Osteocyte (in vitro differentiated cells): ENCODE data around the gene SAP30L. TPM values are rescaled to one million over a fixed set of nuclear protein-coding genes. Genes with fewer than 3 reads are reported as not detected.

Experiments used
- DNase-seq: peaks from one replicate; pipeline ENCODE4 v3.0.0; 2021; ENCODE audit warnings: mixed read lengths; ENCODE audit not compliant: unreplicated experiment; ENCODE audit errors: extremely low spot score
- H3K27ac Mint-ChIP-seq: one replicate; pipeline ENCODE4 v1.8.0; 2021; ENCODE audit warnings: mild to moderate bottlenecking, mixed read lengths; ENCODE audit not compliant: unreplicated experiment
- H3K27me3 Mint-ChIP-seq: one replicate; pipeline ENCODE4 v1.8.0; 2021; ENCODE audit warnings: mixed read lengths; ENCODE audit not compliant: unreplicated experiment
- H3K36me3 Mint-ChIP-seq: one replicate; pipeline ENCODE4 v1.8.0; 2021; ENCODE audit warnings: mixed read lengths; ENCODE audit not compliant: unreplicated experiment
- H3K4me1 Mint-ChIP-seq: one replicate; pipeline ENCODE4 v1.8.0; 2021; ENCODE audit warnings: mixed read lengths; ENCODE audit not compliant: unreplicated experiment
- H3K4me3 Mint-ChIP-seq: one replicate; pipeline ENCODE4 v1.8.0; 2021; ENCODE audit warnings: mild to moderate bottlenecking, moderate library complexity, mixed read lengths; ENCODE audit not compliant: unreplicated experiment
- H3K9me3 Mint-ChIP-seq: one replicate; pipeline ENCODE4 v1.8.0; 2021; ENCODE audit warnings: mixed read lengths; ENCODE audit not compliant: unreplicated experiment
- total RNA-seq: library from RNA; stranded (reverse); gene quantifications from 2 replicates; pipeline ENCODE4 v1.2.1, GENCODE V29; 2021
- TF ChIP-seq, protein P1 (sequence below): fragments of 200-600 bp; sonication (generic); IDR thresholded peaks from 2 replicates; pipeline ENCODE4 v1.5.0; 2021; ENCODE audit warnings: antibody characterized with exemption, mild to moderate bottlenecking, moderate library complexity

SAP30L gene
- total RNA-seq, 1 donor from 2014 or later: 45.9 TPM

DNA sequence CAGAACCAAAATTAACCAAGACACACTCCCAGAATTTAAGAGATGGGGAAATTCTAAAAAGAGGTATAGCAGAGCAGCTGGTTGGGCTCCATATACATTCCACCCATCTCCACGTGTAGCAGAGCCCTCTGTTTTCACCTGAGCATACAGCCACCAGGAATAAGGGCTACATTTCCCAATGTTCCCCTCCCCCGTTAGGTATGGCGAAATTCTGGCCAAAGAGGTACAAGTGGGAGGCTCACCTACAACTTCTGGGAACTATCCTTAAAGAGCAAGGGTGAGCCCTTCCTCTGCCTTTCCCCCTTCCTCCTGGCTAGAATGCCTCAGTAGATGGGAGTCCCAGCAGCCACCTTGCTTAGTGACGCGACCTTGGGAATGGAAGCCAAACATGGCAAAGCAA lies 5.3 kb upstream of the SAP30L start:
- no peak overlapping the region for H3K4me3 Mint-ChIP-seq
- no peaks in the 10 kb centered on the region for H3K9me3 Mint-ChIP-seq
- H3K4me1 Mint-ChIP-seq: peaks cover 13% of the 10 kb centered on the region
- peak; percentile 32 for DNase-seq
- no peak overlapping the region for H3K27ac Mint-ChIP-seq
- H3K36me3 Mint-ChIP-seq: peaks cover 41% of the 10 kb centered on the region
- TF ChIP-seq, protein P1, sequence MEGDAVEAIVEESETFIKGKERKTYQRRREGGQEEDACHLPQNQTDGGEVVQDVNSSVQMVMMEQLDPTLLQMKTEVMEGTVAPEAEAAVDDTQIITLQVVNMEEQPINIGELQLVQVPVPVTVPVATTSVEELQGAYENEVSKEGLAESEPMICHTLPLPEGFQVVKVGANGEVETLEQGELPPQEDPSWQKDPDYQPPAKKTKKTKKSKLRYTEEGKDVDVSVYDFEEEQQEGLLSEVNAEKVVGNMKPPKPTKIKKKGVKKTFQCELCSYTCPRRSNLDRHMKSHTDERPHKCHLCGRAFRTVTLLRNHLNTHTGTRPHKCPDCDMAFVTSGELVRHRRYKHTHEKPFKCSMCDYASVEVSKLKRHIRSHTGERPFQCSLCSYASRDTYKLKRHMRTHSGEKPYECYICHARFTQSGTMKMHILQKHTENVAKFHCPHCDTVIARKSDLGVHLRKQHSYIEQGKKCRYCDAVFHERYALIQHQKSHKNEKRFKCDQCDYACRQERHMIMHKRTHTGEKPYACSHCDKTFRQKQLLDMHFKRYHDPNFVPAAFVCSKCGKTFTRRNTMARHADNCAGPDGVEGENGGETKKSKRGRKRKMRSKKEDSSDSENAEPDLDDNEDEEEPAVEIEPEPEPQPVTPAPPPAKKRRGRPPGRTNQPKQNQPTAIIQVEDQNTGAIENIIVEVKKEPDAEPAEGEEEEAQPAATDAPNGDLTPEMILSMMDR: no peak
- no peaks in the 10 kb centered on the region for H3K27me3 Mint-ChIP-seq

DNA sequence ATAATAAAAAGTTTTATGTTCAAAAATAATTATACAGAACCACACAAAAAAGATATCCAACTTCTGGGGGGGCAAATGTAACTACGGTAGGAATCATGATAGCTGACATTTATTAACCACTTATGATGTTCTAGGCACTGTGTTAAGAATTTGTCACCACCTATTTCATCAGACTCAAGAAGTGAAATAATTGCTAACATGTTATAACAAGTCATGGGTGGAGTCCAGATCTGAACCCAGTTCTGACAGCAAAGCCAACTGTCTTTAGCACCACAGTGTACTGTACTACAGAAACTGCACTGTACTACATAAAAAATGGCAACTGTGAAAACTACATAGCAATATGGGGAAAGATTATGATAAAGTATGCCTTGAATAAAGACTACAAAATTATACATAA lies 3.0 kb upstream of the SAP30L start:
- peaks cover 24% of the 10 kb centered on the region for H3K4me1 Mint-ChIP-seq

DNA sequence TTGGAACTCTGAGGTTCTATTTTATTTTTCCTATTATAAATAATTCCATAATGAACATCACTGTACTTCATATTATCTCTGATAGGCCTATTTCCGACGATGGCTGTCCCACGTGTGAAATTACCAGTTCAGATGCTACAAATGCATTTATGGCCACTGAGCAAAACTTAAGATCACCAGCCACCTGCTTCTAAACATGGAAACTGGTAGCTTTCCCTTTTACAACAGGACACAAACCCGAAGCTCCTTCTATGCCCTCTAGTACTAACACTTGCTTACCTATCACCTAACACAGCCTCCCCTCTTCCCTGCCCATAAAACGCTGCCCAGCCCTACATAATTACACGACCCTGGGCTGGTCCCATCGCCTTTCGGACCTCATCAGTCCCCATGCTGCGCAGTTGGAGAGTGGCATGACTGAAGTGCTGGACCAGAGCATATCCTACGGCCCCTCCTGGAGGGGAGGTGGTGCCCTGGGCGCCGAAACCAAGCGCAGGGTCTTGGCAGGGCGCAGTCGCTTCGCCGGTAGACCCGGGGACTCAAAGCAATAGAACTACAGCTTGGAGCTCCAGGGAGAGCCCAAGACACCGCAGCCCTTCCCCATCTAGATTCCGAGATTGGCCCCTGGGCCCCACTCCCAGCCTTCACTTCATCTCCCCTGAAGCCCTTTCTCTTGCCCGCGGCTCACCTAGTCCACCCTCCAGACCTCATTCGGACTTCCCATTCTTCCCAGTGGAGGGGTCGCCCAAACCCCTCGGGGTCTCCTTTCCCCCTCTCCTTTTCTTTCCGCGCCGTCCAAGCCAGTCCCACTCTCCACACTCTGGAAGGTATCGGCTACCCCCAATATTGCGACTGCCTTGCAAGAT lies 1.0 kb upstream of the SAP30L start:
- Mint-ChIP-seq H3K27ac (peak overlapping the region; percentile 91), H3K9me3 (no peaks in the 10 kb centered on the region), H3K4me3 (peak overlapping the region; percentile 99), H3K27me3 (no peaks in the 10 kb centered on the region), H3K4me1 (peaks cover 34% of the 10 kb centered on the region), H3K36me3 (peaks cover 20% of the 10 kb centered on the region)
- DNase-seq: peak; percentile 83
- TF ChIP-seq, protein P1: no peak

More for the DNA sequence above, 3.0 kb upstream of the SAP30L start:
- Mint-ChIP-seq H3K27ac (no peak overlapping the region), H3K4me3 (no peak overlapping the region), H3K27me3 (no peaks in the 10 kb centered on the region), H3K9me3 (no peaks in the 10 kb centered on the region), H3K36me3 (peaks cover 27% of the 10 kb centered on the region)
- no peak for DNase-seq
- TF ChIP-seq, protein P1: no peak

DNA sequence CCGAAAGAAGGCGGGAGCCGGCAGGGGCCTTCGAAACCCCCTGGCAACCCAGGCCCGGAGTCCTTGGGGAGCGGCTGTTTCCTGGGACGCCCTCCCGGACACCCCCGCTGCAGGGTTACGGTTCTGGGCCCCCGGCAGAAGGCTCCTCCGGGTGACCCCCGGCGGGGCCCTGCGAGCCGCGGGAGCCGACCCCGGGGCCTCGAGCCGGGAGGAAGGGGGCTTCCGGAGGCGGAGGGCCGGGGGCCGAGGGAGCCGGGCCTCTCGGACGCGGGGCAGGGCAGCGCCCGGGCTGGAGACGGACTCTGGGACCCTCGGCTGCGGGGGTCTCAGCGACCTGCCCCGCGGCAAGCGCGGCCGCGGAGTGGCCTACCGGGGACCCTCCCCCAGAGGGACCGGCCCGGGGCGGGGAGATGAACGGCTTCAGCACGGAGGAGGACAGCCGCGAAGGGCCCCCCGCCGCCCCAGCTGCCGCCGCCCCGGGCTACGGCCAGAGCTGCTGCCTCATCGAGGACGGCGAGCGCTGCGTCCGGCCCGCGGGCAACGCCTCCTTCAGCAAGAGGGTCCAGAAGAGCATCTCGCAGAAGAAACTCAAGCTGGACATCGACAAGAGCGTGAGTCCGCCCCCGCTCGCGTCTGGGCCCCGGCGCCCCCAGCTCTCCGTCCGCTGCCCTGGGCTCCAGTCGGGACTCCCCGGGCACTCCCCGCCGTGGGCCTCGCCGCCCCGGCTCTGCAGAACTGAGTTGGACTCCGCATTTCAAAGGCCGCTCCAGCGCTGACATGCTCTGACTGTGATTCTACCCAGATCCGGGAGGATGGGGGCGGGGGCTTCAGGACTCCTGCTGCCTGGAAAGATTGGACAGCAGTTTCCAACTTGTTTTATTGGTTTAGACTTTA lies 645 bp downstream of the SAP30L start:
- no peaks in the 10 kb centered on the region for H3K9me3 Mint-ChIP-seq
- H3K27me3 Mint-ChIP-seq: no peaks in the 10 kb centered on the region
- H3K27ac Mint-ChIP-seq: peak overlapping the region; percentile 80
- H3K36me3 Mint-ChIP-seq: peaks cover 17% of the 10 kb centered on the region
- TF ChIP-seq, protein P1: no peak
- peak overlapping the region; percentile 87 for H3K4me3 Mint-ChIP-seq
- peak; percentile 89 for DNase-seq
- peaks cover 35% of the 10 kb centered on the region for H3K4me1 Mint-ChIP-seq
